Liver (tissue), 3 donors: ENCODE results near the gene ATG5.
"Not testable (repeated sequence)": the region's sequence is repeated elsewhere in the genome, so short reads cannot be mapped to it uniquely, and the experiment has no call there.

Source experiments
- EGR1 ChIP-seq, 2 donors: IDR thresholded peaks; 2 replicates each; pipeline ENCODE4 v1.6.1; 2016 to 2018; ENCODE audit warnings: antibody characterized with exemption in 2 of 2, low read depth in 2 of 2
- RAD21 ChIP-seq, 2 donors: IDR thresholded peaks; 2 replicates each; pipeline ENCODE4 v1.6.1; 2016; ENCODE audit warnings: antibody characterized with exemption in 2 of 2, mild to moderate bottlenecking in 2 of 2
- SP1 ChIP-seq: IDR thresholded peaks from 2 replicates; pipeline ENCODE4 v1.6.1; 2018; ENCODE audit warnings: antibody characterized with exemption, mild to moderate bottlenecking
- TAF1 ChIP-seq: conservative IDR thresholded peaks from 2 replicates; pipeline ENCODE4 v1.6.1; 2016; ENCODE audit warnings: antibody characterized with exemption, mild to moderate bottlenecking
- YY1 ChIP-seq: IDR thresholded peaks from 2 replicates; pipeline ENCODE4 v1.6.1; 2016; ENCODE audit warnings: antibody characterized with exemption, mild to moderate bottlenecking
- TF ChIP-seq, protein P1 (sequence below): fragments of 150-350 bp; IDR thresholded peaks from 2 replicates; pipeline ENCODE4 v1.5.1; 2017; ENCODE audit warnings: improper control_type of control experiment, low read depth, low read length; ENCODE audit not compliant: missing input control
- TF ChIP-seq, protein P2 (sequence below): IDR thresholded peaks from 2 replicates; pipeline ENCODE4 v1.6.1; 2016; ENCODE audit warnings: antibody characterized with exemption
- TF ChIP-seq, protein P3 (sequence below): IDR thresholded peaks from 2 replicates; pipeline ENCODE4 v1.6.1; 2016; ENCODE audit warnings: antibody characterized with exemption
- TF ChIP-seq, protein P4 (sequence below): IDR thresholded peaks from 2 replicates; pipeline ENCODE4 v1.6.1; 2016; ENCODE audit warnings: antibody characterized with exemption, mild to moderate bottlenecking
- TF ChIP-seq, protein P5 (sequence below): IDR thresholded peaks from 2 replicates; pipeline ENCODE4 v1.6.1; 2016; ENCODE audit warnings: antibody characterized with exemption
- donor health status: healthy.
- donor health status: healthy.

DNA sequence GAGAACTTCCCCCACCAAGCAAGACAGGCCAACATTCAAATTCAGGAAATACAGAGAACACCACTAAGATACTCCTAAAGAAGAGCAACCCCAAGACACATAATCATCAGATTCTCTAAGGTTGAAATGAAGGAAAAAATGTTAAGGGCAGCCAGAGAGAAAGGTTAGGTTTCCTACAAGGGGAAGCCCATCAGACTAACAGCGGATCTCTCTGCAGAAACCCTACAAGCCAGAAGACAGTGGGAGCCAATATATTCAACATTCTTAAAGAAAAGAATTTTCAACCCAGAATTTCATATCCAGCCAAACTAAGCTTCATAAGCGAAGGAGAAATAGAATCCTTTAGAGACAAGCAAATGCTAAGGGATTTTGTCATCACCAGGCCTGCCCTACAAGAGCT lies 61.1 kb downstream of the ATG5 start:
- TF ChIP-seq, protein P1, sequence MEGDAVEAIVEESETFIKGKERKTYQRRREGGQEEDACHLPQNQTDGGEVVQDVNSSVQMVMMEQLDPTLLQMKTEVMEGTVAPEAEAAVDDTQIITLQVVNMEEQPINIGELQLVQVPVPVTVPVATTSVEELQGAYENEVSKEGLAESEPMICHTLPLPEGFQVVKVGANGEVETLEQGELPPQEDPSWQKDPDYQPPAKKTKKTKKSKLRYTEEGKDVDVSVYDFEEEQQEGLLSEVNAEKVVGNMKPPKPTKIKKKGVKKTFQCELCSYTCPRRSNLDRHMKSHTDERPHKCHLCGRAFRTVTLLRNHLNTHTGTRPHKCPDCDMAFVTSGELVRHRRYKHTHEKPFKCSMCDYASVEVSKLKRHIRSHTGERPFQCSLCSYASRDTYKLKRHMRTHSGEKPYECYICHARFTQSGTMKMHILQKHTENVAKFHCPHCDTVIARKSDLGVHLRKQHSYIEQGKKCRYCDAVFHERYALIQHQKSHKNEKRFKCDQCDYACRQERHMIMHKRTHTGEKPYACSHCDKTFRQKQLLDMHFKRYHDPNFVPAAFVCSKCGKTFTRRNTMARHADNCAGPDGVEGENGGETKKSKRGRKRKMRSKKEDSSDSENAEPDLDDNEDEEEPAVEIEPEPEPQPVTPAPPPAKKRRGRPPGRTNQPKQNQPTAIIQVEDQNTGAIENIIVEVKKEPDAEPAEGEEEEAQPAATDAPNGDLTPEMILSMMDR: not testable (repeated sequence)
- TF ChIP-seq, protein P2, sequence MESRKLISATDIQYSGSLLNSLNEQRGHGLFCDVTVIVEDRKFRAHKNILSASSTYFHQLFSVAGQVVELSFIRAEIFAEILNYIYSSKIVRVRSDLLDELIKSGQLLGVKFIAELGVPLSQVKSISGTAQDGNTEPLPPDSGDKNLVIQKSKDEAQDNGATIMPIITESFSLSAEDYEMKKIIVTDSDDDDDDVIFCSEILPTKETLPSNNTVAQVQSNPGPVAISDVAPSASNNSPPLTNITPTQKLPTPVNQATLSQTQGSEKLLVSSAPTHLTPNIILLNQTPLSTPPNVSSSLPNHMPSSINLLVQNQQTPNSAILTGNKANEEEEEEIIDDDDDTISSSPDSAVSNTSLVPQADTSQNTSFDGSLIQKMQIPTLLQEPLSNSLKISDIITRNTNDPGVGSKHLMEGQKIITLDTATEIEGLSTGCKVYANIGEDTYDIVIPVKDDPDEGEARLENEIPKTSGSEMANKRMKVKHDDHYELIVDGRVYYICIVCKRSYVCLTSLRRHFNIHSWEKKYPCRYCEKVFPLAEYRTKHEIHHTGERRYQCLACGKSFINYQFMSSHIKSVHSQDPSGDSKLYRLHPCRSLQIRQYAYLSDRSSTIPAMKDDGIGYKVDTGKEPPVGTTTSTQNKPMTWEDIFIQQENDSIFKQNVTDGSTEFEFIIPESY: not testable (repeated sequence)
- not testable (repeated sequence) for TF ChIP-seq YY1; EGR1 (IDR thresholded peaks at IDR 0.05; ENCODE audit: low read depth in 2 of 2); SP1; TAF1; RAD21 (IDR thresholded peaks at IDR 0.05)
- TF ChIP-seq, protein P3, sequence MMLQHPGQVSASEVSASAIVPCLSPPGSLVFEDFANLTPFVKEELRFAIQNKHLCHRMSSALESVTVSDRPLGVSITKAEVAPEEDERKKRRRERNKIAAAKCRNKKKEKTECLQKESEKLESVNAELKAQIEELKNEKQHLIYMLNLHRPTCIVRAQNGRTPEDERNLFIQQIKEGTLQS: not testable (repeated sequence)
- TF ChIP-seq, protein P4, sequence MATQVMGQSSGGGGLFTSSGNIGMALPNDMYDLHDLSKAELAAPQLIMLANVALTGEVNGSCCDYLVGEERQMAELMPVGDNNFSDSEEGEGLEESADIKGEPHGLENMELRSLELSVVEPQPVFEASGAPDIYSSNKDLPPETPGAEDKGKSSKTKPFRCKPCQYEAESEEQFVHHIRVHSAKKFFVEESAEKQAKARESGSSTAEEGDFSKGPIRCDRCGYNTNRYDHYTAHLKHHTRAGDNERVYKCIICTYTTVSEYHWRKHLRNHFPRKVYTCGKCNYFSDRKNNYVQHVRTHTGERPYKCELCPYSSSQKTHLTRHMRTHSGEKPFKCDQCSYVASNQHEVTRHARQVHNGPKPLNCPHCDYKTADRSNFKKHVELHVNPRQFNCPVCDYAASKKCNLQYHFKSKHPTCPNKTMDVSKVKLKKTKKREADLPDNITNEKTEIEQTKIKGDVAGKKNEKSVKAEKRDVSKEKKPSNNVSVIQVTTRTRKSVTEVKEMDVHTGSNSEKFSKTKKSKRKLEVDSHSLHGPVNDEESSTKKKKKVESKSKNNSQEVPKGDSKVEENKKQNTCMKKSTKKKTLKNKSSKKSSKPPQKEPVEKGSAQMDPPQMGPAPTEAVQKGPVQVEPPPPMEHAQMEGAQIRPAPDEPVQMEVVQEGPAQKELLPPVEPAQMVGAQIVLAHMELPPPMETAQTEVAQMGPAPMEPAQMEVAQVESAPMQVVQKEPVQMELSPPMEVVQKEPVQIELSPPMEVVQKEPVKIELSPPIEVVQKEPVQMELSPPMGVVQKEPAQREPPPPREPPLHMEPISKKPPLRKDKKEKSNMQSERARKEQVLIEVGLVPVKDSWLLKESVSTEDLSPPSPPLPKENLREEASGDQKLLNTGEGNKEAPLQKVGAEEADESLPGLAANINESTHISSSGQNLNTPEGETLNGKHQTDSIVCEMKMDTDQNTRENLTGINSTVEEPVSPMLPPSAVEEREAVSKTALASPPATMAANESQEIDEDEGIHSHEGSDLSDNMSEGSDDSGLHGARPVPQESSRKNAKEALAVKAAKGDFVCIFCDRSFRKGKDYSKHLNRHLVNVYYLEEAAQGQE: not testable (repeated sequence)
- TF ChIP-seq, protein P5, sequence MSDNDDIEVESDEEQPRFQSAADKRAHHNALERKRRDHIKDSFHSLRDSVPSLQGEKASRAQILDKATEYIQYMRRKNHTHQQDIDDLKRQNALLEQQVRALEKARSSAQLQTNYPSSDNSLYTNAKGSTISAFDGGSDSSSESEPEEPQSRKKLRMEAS: not testable (repeated sequence)
